Loucy (cell line): ENCODE results near the gene STXBP5.
"Not testable (repeated sequence)": the region's sequence is repeated elsewhere in the genome, so short reads cannot be mapped to it uniquely, and the experiment has no call there.

ENCODE experiments used
- H2AFZ ChIP-seq: fragments of 200-600 bp; sonication (generic); 2 replicates; pipeline ENCODE4 v1.6.0; 2016; ENCODE audit warnings: antibody characterized with exemption, mild to moderate bottlenecking, low read length, moderate library complexity
- H3F3A ChIP-seq: fragments of 200-600 bp; 2 replicates; pipeline ENCODE4 v1.6.0; 2016; ENCODE audit warnings: antibody characterized with exemption, low read depth, mild to moderate bottlenecking
- H3K27me3 ChIP-seq: fragments of 200-600 bp; sonication (generic); 2 replicates; pipeline ENCODE4 v1.6.1; 2014; ENCODE audit warnings: low read length, mild to moderate bottlenecking; ENCODE audit not compliant: insufficient read depth, poor library complexity, severe bottlenecking
- H3K36me3 ChIP-seq: fragments of 200-600 bp; sonication (generic); 2 replicates; pipeline ENCODE4 v1.6.1; 2016; ENCODE audit warnings: low read length; ENCODE audit not compliant: insufficient read depth
- H3K4me1 ChIP-seq: fragments of 200-600 bp; sonication (generic); 2 replicates; pipeline ENCODE4 v1.5.1; 2014; ENCODE audit warnings: low read length, mild to moderate bottlenecking; ENCODE audit not compliant: insufficient read depth, poor library complexity, severe bottlenecking
- H3K4me2 ChIP-seq: fragments of 200-600 bp; sonication (generic); 2 replicates; pipeline ENCODE4 v1.6.0; 2014; ENCODE audit warnings: antibody characterized with exemption, low read length, low read depth, mild to moderate bottlenecking; ENCODE audit not compliant: poor library complexity, severe bottlenecking
- H3K4me3 ChIP-seq: fragments of 200-600 bp; sonication (generic); 2 replicates; pipeline ENCODE4 v1.5.1; 2014; ENCODE audit warnings: low read length, mild to moderate bottlenecking, mixed read lengths; ENCODE audit not compliant: poor library complexity, severe bottlenecking
- H3K79me2 ChIP-seq: fragments of 200-600 bp; sonication (generic); 2 replicates; pipeline ENCODE4 v1.6.1; 2014; ENCODE audit warnings: low read length; ENCODE audit not compliant: insufficient read depth
- H3K9ac ChIP-seq: fragments of 200-600 bp; sonication (generic); 2 replicates; pipeline ENCODE4 v1.6.0; 2014; ENCODE audit warnings: mild to moderate bottlenecking, low read depth, low read length, moderate library complexity; ENCODE audit not compliant: poor library complexity, severe bottlenecking
- H3K9me2 ChIP-seq: fragments of 200-600 bp; sonication (generic); replicated peaks from 2 replicates; pipeline ENCODE4 v1.6.1; 2016; ENCODE audit warnings: low read depth, low read length, mixed read lengths
- H3K9me3 ChIP-seq: fragments of 200-600 bp; sonication (generic); 2 replicates; pipeline ENCODE4 v1.6.1; 2014; ENCODE audit warnings: mild to moderate bottlenecking, antibody characterized with exemption, low read length, low read depth; ENCODE audit not compliant: insufficient read depth
- H4K20me1 ChIP-seq: fragments of 200-600 bp; sonication (generic); 2 replicates; pipeline ENCODE4 v1.6.0; 2014; ENCODE audit warnings: antibody characterized with exemption, low read length, mild to moderate bottlenecking; ENCODE audit not compliant: insufficient read depth, poor library complexity, severe bottlenecking
- CTCF ChIP-seq: fragments of 200-600 bp; sonication (generic); conservative IDR thresholded peaks from 2 replicates; pipeline ENCODE4 v1.5.1; 2014; ENCODE audit warnings: mild to moderate bottlenecking, antibody characterized with exemption, low read length
- EZH2phosphoT487 ChIP-seq: fragments of 200-600 bp; IDR thresholded peaks from 2 replicates; pipeline ENCODE4 v1.6.1; 2018; ENCODE audit warnings: antibody characterized with exemption, mild to moderate bottlenecking, moderate library complexity, borderline replicate concordance

The STXBP5 gene

GRCh38 chr6:147372806-147373205 is 168.6 kb downstream of the STXBP5 start:
- Histone ChIP-seq H3K9me2 (no peaks in the 10 kb centered on the region), H3K9me3 (no peaks in the 10 kb centered on the region), H3K4me3 (no peak overlapping the region), H2AFZ (no peak overlapping the region), H3F3A (no peaks in the 10 kb centered on the region), H3K79me2 (no peaks in the 10 kb centered on the region), H3K27me3 (no peaks in the 10 kb centered on the region), H3K9ac (no peak overlapping the region), H3K36me3 (no peaks in the 10 kb centered on the region), H3K4me1 (no peaks in the 10 kb centered on the region), H4K20me1 (no peaks in the 10 kb centered on the region), H3K4me2 (no peak overlapping the region)
- TF ChIP-seq CTCF (no peak), EZH2phosphoT487 (no peak)

GRCh38 chr6:147378819-147379218 is 174.6 kb downstream of the STXBP5 start:
- Histone ChIP-seq H4K20me1 (no peaks in the 10 kb centered on the region), H3K36me3 (0 out of 2 replicates have a peak, but pooled peaks cover 17% of the 10 kb centered on the region), H3K9ac (no peak overlapping the region), H3F3A (no peaks in the 10 kb centered on the region), H3K79me2 (no peaks in the 10 kb centered on the region), H3K4me3 (no peak overlapping the region), H2AFZ (no peak overlapping the region), H3K4me1 (no peaks in the 10 kb centered on the region), H3K27me3 (no peaks in the 10 kb centered on the region), H3K9me3 (0 out of 2 replicates have a peak, but pooled peaks cover 6% of the 10 kb centered on the region), H3K4me2 (no peak overlapping the region), H3K9me2 (no peaks in the 10 kb centered on the region)
- TF ChIP-seq CTCF: no peak
- TF ChIP-seq EZH2phosphoT487: no peak

- 0 out of 2 replicates have a peak, but pooled peaks cover 21% of the 10 kb centered on the region for H3K36me3 ChIP-seq
- H3K27me3 ChIP-seq, H4K20me1 ChIP-seq, H3K4me1 ChIP-seq, H3K4me2 ChIP-seq, H3K9me3 ChIP-seq, H3K4me3 ChIP-seq, H3F3A ChIP-seq, H2AFZ ChIP-seq, H3K9ac ChIP-seq, H3K79me2 ChIP-seq, H3K9me2 ChIP-seq: not testable (repeated sequence)
Observed at GRCh38 chr6:147380841-147381240, 176.6 kb downstream of the STXBP5 start.

GRCh38 chr6:147381712-147382111 is 177.5 kb downstream of the STXBP5 start:
- H3K36me3 ChIP-seq: 0 out of 2 replicates have a peak, but pooled peaks cover 21% of the 10 kb centered on the region
- 0 out of 2 replicates have a peak, but pooled peaks cover 6% of the 10 kb centered on the region for H3K9me3 ChIP-seq
- no peak overlapping the region for H3K9ac ChIP-seq
- no peak overlapping the region for H3K4me3 ChIP-seq
- H4K20me1 ChIP-seq: no peaks in the 10 kb centered on the region
- no peak overlapping the region for H2AFZ ChIP-seq
- TF ChIP-seq EZH2phosphoT487: no peak
- no peaks in the 10 kb centered on the region for H3K4me1 ChIP-seq
- no peak overlapping the region for H3K4me2 ChIP-seq
- no peaks in the 10 kb centered on the region for H3K27me3 ChIP-seq
- no peaks in the 10 kb centered on the region for H3K79me2 ChIP-seq
- no peaks in the 10 kb centered on the region for H3K9me2 ChIP-seq
- H3F3A ChIP-seq: no peaks in the 10 kb centered on the region
